ENCODE results near the gene RSPO3.
"Not testable (repeated sequence)": the region's sequence is repeated elsewhere in the genome, so short reads cannot be mapped to it uniquely, and the experiment has no call there.

Gene RSPO3

GRCh38 chr6:127206531-127207095, 88.1 kb downstream of the RSPO3 start:
- no peak for DNase-seq

GRCh38 chr6:127207591-127208120, 89.2 kb downstream of the RSPO3 start:
- no peak for DNase-seq

- no peak for DNase-seq
These were observed 92.3 kb downstream of the RSPO3 start for GRCh38 chr6:127210725-127211124.

GRCh38 chr6:127212376-127212775, 93.9 kb downstream of the RSPO3 start:
- DNase-seq, result no peak

GRCh38 chr6:127214032-127214431, 95.6 kb downstream of the RSPO3 start:
- not testable (repeated sequence) for DNase-seq

- DNase-seq, result not testable (repeated sequence)
These were observed 96.1 kb downstream of the RSPO3 start for GRCh38 chr6:127214531-127214930.

GRCh38 chr6:127215931-127216330, 97.5 kb downstream of the RSPO3 start:
- no peak for DNase-seq

GRCh38 chr6:127216810-127217789, 98.6 kb downstream of the RSPO3 start:
- no peak for DNase-seq

- no peak for DNase-seq
These were observed 101.4 kb downstream of the RSPO3 start for GRCh38 chr6:127219869-127220268.

GRCh38 chr6:127221201-127221600, 102.7 kb downstream of the RSPO3 start:
- no peak for DNase-seq

- no peak for DNase-seq
These were observed 103.9 kb downstream of the RSPO3 start for GRCh38 chr6:127222418-127222817.

GRCh38 chr6:127225497-127225896, 107.0 kb downstream of the RSPO3 start:
- DNase-seq, result no peak

- DNase-seq, result not testable (repeated sequence)
These were observed 115.3 kb downstream of the RSPO3 start for GRCh38 chr6:127233819-127234218.

- no peak for DNase-seq
These were observed 125.0 kb downstream of the RSPO3 start for GRCh38 chr6:127243501-127243900.

All from stimulated activated CD4-positive, alpha-beta T cell treated with anti-CD3 and anti-CD28 coated beads, Interleukin-4, amount 100 ng/mL, for 1 hour (primary cell).